GM19238 (cell line): ENCODE measurements around the gene NTRK2.
A peak's percentile ranks its signal among the peaks of the same experiment; 100 is the strongest.

Source experiments
- DNase-seq: peaks from one replicate; pipeline ENCODE4 v3.0.0; 2011; ENCODE audit warnings: low spot score; ENCODE audit not compliant: insufficient read length

Gene NTRK2

GRCh38 chr9:84669288-84670137, at the start of gene NTRK2:
Gene NTRK2, plus strand, starts transcription at chr9:84669729. Its CDS starts 1,020 bp downstream, at chr9:84670749.
- no peak for DNase-seq

GRCh38 chr9:84620338-84620737, 49.2 kb upstream of the NTRK2 start:
- DNase-seq = no peak

GRCh38 chr9:84621811-84622210, 47.7 kb upstream of the NTRK2 start:
- no peak for DNase-seq

- DNase-seq = no peak
Observed at GRCh38 chr9:84622981-84623380, 46.5 kb upstream of the NTRK2 start.

GRCh38 chr9:84636436-84636835, 33.1 kb upstream of the NTRK2 start:
- DNase-seq = no peak

- DNase-seq = no peak
Observed at GRCh38 chr9:84642553-84643141, 26.9 kb upstream of the NTRK2 start.

GRCh38 chr9:84647699-84648098, 21.8 kb upstream of the NTRK2 start:
- DNase-seq = no peak

GRCh38 chr9:84652496-84653120, 16.9 kb upstream of the NTRK2 start:
- DNase-seq = no peak

- DNase-seq = no peak
Observed at GRCh38 chr9:84655447-84655846, 14.1 kb upstream of the NTRK2 start.

- DNase-seq = no peak
Observed at GRCh38 chr9:84659313-84659712, 10.2 kb upstream of the NTRK2 start.

- DNase-seq = no peak
Observed at GRCh38 chr9:84659773-84660172, 9.8 kb upstream of the NTRK2 start.

- peak; percentile 13 for DNase-seq
Observed at GRCh38 chr9:84667571-84668195, 1.8 kb upstream of the NTRK2 start.

- DNase-seq = peak; percentile 47
Observed at GRCh38 chr9:84668196-84669012, 1.1 kb upstream of the NTRK2 start.

- DNase-seq = no peak
Observed at GRCh38 chr9:84669013-84669287, 579 bp upstream of the NTRK2 start.

GRCh38 chr9:84670138-84671041, 861 bp downstream of the NTRK2 start:
- DNase-seq = no peak

- no peak for DNase-seq
Observed at GRCh38 chr9:84671586-84672521, 2.3 kb downstream of the NTRK2 start.

GRCh38 chr9:84673806-84674205, 4.3 kb downstream of the NTRK2 start:
- no peak for DNase-seq

- DNase-seq = no peak
Observed at GRCh38 chr9:84677080-84677479, 7.6 kb downstream of the NTRK2 start.

GRCh38 chr9:84679571-84679970, 10.0 kb downstream of the NTRK2 start:
- no peak for DNase-seq
